GM19099 (cell line): ENCODE measurements around the gene C9orf152.

Experiments used
- POLR2A ChIP-seq: IDR thresholded peaks from 3 replicates; pipeline ENCODE4 v1.6.1; 2011; ENCODE audit warnings: low read depth; ENCODE audit not compliant: insufficient read length; ENCODE audit errors: extremely low read depth

The C9orf152 gene, protein sequence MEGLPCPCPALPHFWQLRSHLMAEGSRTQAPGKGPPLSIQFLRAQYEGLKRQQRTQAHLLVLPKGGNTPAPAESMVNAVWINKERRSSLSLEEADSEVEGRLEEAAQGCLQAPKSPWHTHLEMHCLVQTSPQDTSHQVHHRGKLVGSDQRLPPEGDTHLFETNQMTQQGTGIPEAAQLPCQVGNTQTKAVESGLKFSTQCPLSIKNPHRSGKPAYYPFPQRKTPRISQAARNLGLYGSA

DNA sequence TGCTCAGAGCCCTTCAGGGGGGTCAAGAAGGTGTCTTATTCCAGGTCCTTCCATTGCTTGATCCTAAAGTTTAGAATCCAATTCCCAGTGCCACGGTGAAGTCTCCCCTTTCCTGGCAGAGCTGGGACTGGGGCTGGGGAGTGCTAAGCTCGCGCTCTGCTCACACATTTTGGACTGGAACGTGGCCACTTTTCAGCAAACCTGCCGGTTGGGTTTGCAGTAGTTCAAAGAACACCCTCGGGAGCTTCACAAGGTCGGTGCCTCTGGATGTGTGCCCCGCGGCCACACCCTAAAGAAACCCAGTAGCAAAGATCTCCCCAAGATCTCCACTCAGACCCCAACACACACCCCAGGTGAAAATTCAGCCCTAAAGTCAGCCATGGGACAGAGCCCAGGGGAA, at the start of gene C9orf152:
Gene C9orf152 (minus strand): TSS at position 129 of the 400 bp plus-strand sequence. CDS start 580 bp downstream, outside the sequence.
- TF ChIP-seq POLR2A, result no peak

DNA sequence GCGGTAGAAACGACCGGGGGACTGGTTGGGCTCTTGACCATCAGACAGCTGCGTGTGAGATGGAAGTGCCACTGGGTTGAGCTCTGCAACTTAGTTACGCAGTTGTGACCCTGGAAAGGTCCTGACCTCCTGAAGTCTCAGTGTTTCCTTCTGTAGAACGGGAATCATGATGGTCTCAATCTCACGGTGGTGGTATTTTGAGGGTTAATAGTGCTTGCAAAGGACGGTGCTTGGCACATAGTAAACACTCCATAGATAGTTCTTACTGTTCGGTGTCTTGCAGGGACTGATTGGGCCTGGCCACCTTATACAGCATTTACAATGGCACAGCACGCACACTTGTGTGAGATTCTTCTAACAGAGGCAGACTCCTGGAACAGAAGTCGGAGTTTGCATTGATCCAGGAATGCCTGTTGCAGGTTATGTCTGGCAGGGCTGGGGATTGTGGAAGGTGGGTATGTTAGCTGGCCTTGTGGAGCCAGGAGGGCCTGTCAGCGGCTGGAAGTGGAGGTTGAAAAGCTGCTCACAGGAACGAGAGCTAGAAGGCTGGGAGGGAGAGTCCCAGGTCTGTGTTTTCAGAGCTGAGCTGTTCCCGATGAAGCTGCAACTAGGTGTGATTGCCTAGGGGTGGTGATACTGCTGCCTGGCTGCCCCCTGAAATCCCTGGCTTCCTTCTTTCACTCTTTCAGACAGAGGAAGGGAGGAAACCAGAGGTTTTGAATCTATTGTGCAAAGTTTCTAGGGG, 49.3 kb upstream of the C9orf152 start:
- TF ChIP-seq POLR2A, result peak; percentile 56

- peak; percentile 98 for TF ChIP-seq POLR2A
Observed at GRCh38 chr9:110256380-110257096, 48.6 kb upstream of the C9orf152 start, which contains the start of gene TXN. TSS of gene TXN (minus strand) at chr9:110256507. CDS start at chr9:110256435, 72 bp downstream.

- no peak for TF ChIP-seq POLR2A
Observed at GRCh38 chr9:110255463-110256379, 47.8 kb upstream of the C9orf152 start.

DNA sequence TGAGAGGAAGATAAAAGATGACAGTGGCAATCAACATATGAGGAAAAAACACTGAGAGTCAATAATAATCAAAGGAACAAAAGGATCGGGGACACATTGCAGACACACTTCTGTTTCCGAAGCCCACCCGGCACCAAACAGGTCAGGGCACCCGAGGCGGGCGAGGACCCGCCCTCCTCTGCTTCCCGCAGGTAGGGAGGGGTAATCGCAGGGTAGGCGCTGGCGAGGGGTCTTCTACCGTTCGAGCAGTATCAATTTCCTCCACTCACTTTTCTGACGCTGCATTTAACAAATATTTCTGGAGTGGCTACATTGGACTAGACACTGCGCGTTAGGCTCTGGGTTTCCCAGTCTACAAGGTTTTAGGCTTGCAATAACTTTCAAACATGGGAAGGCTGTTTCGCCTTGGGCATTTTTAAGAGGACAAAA, 47.1 kb upstream of the C9orf152 start:
- no peak for TF ChIP-seq POLR2A

DNA sequence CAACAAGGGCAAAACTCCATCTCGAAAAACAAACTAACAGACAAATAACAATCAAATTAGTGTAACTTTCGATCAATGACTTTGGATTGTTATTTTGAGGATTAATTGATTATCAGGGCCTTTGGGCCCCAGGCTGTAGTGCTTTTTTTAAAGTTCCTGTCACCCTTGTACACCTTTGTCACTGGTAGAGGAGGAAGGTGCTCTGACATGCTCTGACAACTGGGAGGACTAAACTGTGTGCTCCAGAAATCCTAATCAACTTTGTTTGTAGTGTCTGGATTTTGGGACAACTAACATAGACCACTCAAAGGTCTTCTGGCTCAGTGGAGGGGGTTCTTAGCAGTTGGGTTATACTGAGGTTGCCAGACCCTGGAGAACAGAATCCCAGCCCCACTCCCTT, 46.5 kb upstream of the C9orf152 start:
- no peak for TF ChIP-seq POLR2A

DNA sequence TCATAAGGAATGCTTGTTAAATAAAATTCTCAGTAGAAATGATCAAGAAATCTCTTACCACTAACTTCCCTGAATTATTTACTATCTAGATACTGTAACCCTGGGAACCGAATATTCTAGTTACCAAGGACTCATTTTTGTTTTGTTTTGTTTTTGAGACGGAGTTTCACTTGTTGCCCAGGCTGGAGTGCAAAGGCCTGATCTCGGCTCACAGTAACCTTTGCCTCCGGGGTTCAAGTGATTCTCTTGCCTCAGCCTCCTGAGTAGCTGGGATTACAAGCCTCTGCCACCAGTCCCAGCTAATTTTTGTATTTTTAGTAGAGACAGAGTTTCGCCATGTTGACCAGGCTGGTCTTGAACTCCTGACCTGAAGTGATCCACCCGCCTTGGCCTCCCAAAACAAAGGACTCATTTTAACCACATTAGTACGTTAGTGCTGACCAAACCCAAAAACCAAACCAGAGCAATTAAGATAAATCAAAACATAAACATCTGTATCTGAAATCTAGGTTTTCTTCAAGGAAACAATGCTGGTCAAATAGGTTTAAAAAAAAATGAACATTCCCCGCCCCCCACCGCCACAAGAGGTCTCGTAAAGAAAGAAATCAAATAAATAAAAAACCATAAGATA, 44.7 kb upstream of the C9orf152 start:
- no peak for TF ChIP-seq POLR2A

- no peak for TF ChIP-seq POLR2A
Observed at GRCh38 chr9:110251212-110251611, 43.3 kb upstream of the C9orf152 start.

DNA sequence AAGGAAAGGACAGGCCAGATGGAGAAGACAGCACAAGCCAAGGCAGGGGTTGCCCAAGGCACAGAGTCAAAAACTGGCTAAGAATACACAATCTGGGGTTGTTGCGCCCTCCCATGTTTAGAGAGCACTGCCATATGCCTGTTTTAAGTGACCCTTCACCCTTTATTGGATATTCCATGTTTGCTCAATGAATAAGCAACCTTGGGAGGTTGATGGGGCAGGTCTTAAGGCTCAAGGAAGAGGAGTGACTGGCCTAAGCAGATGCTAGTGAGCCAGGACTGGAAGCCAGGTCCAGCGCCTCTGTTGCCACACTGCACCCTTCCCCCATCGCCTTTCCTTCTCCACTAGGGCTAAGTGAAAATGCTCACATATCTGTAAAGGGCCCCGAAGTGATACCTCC, 41.6 kb upstream of the C9orf152 start:
- no peak for TF ChIP-seq POLR2A

DNA sequence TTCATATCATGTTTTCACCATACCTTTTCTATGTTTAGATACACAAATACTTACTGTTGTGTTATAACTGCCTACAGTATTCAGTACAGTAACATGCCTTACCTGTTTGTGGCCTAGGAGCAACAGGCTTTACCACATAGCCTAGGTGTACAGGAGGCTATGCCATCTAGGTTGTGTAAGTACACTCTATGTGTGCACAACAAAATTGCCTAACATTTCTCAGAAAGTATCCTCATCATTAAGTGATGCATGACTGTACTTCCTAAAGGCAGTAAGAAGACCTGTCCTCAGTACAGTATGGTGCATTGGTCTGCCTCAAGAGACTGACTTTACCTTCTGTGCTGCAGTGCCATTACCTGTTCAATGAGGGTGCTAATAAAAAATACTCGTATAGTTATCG, 40.4 kb upstream of the C9orf152 start:
- no peak for TF ChIP-seq POLR2A

GRCh38 chr9:110246214-110246613, 38.3 kb upstream of the C9orf152 start:
- TF ChIP-seq POLR2A, result no peak

GRCh38 chr9:110244616-110245015, 36.7 kb upstream of the C9orf152 start:
- no peak for TF ChIP-seq POLR2A

DNA sequence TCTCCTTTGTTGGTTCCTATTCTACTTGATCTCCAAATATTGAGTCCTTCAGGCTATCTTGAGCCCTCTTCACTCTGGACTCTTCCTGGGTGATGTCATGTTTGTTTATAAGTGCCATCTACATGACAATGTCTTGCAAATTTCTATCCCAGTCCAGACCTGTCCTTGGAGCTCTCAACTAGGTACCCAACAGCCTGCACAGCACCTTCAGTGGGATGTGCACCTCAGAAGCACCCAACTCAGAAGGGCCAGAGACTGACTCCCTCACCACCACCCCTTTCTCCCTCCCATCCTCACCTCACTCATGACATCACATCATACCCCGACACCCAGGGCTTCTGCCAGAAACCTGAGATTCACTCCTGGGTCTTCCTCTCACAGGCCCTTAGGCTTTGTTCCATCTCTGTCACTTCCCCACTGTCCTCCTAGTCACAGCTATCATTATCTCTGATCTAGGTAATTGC, 33.9 kb upstream of the C9orf152 start:
- TF ChIP-seq POLR2A, result no peak

DNA sequence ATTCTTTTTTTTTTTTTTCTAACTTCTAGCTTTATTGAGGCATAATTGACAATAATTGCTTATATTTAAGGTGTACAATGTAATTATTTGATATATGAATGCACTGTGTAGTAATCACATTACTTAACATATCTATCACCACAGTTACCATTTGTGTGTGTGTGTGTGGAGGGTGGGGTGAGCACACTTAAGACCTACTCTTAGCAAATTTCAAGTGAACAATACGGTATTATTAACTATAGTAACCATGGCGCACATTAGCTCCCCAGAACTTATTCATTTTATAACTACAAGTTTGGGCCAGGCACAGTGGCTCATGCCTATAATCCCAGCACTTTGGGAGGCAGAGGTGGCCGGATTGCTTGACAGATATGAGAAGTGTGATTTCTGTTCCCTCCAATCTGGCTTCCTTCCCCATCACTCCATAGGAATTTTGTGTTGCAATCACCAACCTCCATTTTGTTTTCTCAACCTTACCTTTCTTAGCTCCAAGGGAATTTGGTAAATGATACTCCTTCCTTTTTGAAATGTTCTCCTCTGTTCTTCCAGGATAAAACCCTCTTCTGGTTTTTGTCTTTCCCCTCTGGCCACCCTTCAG, 33.4 kb upstream of the C9orf152 start:
- TF ChIP-seq POLR2A, result no peak
